AG04449 (cell line): Measurements from ENCODE around the gene FUBP3.

Experiments used
- CTCF ChIA-PET: fragments of 350-600 bp; formaldehyde crosslinking; extraction: SDS; loops from one replicate; lab custom pipeline; 2021; ENCODE audit warnings: antibody characterized with exemption; lab: Yijun Ruan, JAX
- POLR2A ChIA-PET: fragments of 400-600, 350-600 bp; formaldehyde crosslinking; extraction: SDS; loops from one replicate; lab custom pipeline; 2020; ENCODE audit warnings: antibody characterized with exemption, inconsistent platforms; lab: Yijun Ruan, JAX
- DNase-seq: peaks from one replicate; pipeline ENCODE4 v3.0.0-alpha.2; 2010; ENCODE audit warnings: low read depth, low spot score
- H3K4me3 ChIP-seq: 2 replicates; pipeline ENCODE4 v1.5.1; 2011; ENCODE audit warnings: low read depth, mild to moderate bottlenecking, control low read depth, low read length
- CTCF ChIP-seq: IDR thresholded peaks from one replicate; pipeline ENCODE4 v1.5.1; 2011; ENCODE audit warnings: mild to moderate bottlenecking, moderate library complexity, low read length, control low read depth, inconsistent platforms; ENCODE audit not compliant: insufficient read depth; ENCODE audit errors: missing control alignments

Gene FUBP3

GRCh38 chr9:130660683-130661450, 81.5 kb downstream of the FUBP3 start:
- no peak for DNase-seq
- TF ChIP-seq CTCF = no peak
- ChIA-PET POLR2A (no interaction called here), CTCF (no interaction called here)
- H3K4me3 ChIP-seq = peak overlapping the region; percentile 25; the same call in 1 of the 2 replicates

- DNase-seq = no peak
- no peak overlapping the region for H3K4me3 ChIP-seq
- TF ChIP-seq CTCF = no peak
- ChIA-PET POLR2A (no interaction called here), CTCF (no interaction called here)
Observed at GRCh38 chr9:130661451-130662098, 82.2 kb downstream of the FUBP3 start.

GRCh38 chr9:130662099-130662969, 83.0 kb downstream of the FUBP3 start:
- ChIA-PET POLR2A (interaction anchor here (0.6 kb wide), 1 partner anchor 214 kb away, joined by 3 read pairs; no protein-coding TSS in a partner anchor), CTCF (interaction anchor here (1.9 kb wide), 1 partner anchor 20 kb away, joined by 8 read pairs; no protein-coding TSS in a partner anchor)
- no peak for DNase-seq
- no peak for TF ChIP-seq CTCF
- H3K4me3 ChIP-seq = no peak overlapping the region

- no peak overlapping the region for H3K4me3 ChIP-seq
- no peak for DNase-seq
- ChIA-PET CTCF (interaction anchor here (0.8 to 1.9 kb wide), 2 partner anchors 20 to 317 kb away, joined by 3 to 8 read pairs; no protein-coding TSS in a partner anchor), POLR2A (no interaction called here)
- no peak for TF ChIP-seq CTCF
Observed at GRCh38 chr9:130662970-130663257, 83.5 kb downstream of the FUBP3 start.

GRCh38 chr9:130663258-130663976, 84.0 kb downstream of the FUBP3 start:
- POLR2A ChIA-PET = no interaction called here
- CTCF ChIA-PET = interaction anchor here (0.8 to 1.9 kb wide), 2 partner anchors 19 to 317 kb away, joined by 3 to 8 read pairs; no protein-coding TSS in a partner anchor
- no peak for DNase-seq
- no peak for TF ChIP-seq CTCF
- H3K4me3 ChIP-seq = no peak overlapping the region
